ENCODE measurements around the gene KHDC3L.

The KHDC3L gene, protein sequence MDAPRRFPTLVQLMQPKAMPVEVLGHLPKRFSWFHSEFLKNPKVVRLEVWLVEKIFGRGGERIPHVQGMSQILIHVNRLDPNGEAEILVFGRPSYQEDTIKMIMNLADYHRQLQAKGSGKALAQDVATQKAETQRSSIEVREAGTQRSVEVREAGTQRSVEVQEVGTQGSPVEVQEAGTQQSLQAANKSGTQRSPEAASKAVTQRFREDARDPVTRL

DNA sequence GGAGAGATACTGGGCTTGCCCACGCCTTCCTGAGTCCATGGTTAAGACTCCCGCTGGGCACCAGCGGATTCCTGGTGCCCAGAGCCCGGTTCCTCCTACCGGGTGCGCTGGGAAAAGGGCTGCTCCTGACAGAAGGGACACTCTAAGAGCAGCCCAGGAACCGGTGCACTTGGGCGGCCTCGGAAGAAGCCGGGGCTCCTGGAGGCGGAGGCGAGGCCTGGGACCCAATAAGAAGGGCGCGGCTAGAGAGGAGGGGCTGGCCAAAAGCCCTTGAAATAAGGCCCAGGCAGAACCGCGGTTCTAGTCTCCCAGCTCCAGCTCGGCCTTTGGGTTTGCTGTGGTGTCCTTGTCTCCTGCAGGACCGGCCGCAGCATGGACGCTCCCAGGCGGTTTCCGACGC, at the start of gene KHDC3L:
Gene KHDC3L, plus strand, starts transcription at position 301 of the 400 bp plus-strand sequence. Its CDS starts 72 bp downstream, at position 373.
- no peak for DNase-seq

DNA sequence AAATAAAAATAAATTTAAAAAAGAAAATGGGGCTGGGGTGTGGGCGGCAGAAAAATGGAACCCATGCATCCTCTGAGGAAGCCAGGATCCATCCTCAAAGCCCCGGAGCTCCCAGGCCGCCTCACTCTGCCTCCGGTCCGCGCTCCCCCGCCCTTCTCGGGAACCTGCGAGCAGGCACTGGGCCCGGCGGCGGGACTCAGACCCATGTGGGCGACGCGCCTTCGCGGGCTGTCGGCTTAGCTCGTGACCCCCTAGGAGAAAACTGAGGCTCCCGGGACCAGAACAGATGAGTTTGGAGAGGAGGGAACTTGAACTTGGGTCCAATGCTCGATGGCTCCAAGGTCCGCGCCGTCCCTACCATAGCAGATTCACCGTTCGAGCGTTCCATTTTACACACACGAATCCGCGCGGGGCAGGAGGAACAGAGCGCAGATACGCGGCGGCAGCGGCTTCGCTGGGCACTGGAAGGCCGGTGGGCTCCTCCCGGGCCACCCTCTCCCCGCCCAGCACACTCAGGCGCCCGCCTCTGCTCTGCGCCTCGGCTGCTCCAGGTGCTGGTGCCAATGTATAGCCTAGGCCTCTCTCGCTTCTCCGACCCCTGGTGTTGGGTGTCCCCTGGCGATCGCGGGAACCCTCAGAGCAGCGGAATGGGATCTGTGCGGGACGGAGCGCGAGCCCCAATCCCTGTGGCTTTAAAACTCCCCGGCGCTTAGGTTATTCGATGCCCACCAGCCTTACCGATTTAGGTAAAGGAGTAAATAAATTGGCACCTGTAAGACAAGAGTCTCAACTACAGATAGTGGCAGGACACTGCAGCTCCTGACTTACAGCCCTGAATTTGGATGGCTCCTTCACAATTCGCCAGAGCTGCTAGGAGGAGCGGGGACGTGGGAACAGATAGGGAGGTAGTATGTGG, 47.6 kb upstream of the KHDC3L start:
- no peak for DNase-seq

DNA sequence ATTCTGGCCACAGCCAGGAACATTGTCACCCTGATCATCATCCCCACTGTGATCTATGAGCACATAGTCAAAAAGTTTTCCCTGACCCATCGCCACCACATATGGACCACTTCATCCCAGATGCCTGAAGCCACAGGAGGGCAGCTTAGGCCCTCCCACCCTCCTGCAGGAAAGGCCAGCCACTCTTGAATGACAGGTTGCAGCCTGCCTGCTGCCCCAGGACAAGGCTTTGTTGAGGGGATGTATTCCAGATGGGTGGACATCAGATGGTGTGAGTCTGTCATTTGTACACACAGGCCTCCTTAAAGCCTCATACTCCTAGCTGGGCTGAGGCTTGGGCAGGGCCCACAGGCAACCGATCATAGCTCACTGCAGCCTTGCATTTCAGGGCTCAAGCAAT, 39.1 kb upstream of the KHDC3L start:
- DNase-seq = no peak

DNA sequence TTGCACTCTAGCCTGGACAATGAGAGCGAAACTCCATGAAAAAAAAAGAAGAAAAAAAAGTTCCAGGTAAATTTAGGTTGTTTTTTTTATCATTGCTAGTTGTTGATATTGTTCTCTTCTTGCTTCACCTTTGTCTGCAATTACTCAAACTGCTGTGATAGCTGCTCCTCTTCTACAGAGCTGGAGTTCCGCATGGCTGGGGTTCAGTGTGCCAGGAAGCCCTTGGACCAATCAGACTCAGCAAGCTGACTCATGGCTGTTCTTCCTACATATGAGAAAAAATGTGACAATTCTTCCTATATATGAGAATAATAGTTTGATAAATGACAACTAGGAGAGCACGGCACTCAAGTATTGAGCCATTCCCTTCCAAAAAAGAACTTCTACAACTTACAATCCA, 36.8 kb upstream of the KHDC3L start:
- no peak for DNase-seq

DNA sequence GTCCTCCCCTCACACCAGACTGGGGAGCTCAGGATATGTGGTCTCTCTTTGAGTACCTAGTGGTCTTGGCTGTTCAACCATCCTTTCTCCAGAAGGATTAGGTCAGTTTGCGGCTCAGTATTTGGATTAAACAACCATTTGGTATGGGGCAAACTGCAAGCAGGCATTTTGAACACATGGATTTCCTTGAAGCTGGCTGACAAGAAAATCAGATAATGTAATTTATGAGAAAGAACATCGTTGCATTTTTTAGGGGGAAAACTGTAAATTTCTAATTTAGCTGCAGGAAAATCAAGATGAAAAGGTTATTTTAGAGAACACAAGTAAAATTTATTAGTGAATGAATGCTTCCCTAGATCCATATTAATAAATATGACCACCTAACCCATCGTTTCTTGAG, 33.7 kb upstream of the KHDC3L start:
- no peak for DNase-seq

DNA sequence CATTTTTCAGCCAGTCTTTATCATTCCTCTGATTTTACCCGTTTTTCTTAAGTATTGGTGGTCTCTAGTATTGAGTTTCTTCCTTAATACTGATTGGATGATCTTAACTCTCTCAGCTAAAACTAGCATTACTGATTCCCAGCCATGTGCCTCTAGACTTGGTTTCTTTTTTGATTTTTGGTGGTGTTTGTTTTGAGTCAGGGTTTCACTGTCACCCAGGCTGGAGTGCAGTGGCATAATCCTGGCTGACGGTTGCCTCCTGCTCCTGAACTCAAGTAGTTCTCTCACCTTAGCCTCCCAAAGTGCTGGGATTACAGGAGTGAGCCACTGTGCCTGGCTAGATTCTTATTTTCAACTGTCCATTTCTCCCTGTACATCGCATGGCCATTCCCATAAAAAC, 33.3 kb upstream of the KHDC3L start:
- no peak for DNase-seq

DNA sequence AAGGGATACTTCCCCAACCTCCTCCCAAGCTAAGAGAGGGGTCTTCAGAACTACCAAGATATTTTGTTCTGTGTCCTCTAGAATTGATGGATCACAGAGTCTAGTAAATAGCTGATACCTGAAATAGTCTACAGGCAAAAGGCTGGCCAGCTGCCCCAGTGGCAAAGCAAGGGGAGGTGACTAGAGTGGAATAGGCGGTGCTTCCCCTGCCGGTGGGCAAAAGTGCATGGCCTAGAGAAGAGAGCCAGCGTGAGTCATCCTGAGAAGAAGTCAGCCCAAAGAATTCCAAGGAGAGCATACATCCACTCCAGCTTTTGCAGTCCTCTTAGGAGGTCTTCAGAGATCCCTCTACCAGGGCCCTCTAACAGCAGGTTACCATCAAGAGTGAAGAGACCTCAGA, 23.1 kb upstream of the KHDC3L start:
- no peak for DNase-seq

DNA sequence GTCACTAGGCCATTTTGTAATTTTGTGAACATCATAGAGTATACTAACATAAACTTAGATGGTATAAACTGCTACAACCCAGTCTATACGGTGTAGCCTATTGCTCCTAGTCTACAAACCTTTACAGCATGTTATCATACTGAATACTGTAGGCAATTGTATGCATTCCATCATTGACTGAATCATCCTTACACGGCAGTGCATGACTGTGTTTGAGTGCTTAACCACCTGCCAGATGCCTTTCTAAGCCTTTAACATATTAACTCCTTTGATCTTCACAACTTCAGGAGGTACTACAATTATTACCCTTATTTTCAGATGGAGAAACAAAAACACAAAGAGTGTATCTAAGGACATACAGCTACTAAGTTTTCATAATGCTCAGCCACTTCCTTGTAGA, 22.4 kb upstream of the KHDC3L start:
- no peak for DNase-seq

DNA sequence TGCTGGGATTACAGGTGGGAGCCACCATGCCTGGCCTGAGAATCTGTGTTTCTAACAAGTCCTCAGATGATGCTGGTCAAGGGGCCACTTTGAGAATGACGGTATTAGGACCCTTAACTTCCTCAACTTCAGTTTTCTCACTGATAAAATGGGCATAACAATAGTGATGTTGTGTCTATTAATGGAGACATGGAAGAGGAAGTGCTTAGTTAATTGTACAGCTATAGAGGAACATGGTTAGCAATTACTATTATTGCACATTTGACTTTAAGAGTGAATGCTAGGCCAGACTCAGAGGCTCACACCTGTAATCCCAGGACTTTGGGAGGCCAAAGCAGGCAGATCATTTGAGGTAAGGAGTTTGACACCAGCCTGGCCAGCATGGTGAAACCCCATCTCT, 21.1 kb upstream of the KHDC3L start:
- DNase-seq = no peak

DNA sequence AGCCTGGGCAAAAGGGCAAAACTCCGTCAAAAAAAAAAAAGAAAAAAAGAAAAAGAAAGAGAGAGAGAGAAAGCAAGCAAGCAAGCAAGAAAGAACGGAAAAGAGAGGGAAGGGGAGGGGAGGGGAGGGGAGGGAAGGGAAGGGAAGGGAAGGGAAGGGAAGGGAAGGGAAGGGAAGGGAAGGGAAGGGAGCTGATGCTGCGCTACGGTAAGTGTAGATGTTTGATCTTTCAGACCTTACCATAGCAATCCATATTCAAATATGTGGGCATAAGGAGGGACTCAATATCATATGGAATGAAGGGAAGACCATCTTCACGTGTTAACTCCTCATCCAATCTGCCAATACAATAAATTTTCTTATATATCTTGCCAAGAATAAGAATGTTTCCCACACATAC, 20.3 kb upstream of the KHDC3L start:
- DNase-seq = no peak

DNA sequence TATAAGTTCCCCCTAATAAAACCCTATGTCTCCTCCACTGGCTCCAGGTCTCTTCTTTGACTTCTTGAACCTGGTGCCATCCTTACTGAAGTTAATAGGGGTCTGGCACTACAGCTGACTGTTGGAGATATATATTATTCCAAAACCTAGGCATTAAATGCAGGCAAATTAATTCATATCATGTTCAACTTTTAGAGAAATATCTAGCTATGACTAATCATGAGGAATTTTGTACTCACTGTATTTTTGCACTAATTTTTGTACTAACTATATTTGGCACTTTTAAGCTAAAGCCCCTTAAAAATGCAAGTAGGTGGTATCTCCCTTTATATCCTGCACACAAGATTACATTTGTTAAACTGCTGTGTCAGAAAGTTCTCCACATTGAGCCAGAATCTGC, 19.3 kb upstream of the KHDC3L start:
- no peak for DNase-seq

DNA sequence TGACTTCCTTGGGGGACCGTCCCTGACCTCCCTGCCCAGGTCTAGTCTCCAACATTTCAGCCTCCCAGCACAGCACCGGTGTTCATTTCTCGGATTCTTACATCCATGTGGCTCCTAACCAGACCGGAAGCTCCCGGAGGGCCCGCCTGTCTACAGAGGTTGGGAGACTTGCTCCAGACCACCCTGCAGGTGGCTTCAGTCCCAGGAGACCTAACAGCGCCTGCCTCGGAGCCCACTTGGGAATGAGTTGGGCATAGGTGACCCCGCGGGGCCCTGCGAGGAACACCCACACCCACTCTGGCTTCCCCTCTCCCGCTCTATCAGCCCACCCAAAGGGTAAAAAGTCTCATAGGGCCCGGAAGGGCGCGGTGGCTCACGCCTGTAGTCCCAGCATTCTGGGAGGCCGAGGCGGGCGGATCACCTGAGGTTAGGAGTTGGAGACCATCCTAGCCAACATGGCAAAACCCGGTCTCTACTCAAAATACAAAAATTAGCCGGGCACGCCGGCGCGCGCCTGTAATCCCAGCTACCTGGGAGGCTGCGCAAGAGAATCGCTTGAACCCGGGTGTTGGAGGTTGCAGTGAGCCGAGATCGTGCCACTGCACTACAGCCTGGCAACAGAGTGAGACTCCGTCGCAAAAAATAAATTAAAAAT, 13.8 kb upstream of the KHDC3L start:
- DNase-seq = no peak

DNA sequence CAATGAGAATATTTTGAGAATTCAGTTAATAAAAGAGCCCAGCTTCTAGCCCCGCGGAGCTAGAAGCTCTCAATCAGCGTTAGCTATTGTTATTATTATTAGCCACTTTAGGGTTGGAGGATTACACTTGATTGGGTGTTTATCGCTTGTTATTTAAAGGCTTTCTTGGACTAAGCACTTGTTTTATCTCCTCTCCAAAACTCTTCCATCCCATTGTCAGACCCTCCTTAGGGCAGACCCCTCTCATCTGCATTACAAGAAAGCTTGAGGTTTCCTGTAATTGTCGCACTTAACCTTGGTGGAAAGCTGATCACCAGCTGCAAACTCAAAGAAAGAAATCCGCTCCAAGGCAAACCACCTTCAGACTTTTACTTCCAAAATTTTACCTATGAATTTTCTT, 13.1 kb upstream of the KHDC3L start:
- DNase-seq = no peak

DNA sequence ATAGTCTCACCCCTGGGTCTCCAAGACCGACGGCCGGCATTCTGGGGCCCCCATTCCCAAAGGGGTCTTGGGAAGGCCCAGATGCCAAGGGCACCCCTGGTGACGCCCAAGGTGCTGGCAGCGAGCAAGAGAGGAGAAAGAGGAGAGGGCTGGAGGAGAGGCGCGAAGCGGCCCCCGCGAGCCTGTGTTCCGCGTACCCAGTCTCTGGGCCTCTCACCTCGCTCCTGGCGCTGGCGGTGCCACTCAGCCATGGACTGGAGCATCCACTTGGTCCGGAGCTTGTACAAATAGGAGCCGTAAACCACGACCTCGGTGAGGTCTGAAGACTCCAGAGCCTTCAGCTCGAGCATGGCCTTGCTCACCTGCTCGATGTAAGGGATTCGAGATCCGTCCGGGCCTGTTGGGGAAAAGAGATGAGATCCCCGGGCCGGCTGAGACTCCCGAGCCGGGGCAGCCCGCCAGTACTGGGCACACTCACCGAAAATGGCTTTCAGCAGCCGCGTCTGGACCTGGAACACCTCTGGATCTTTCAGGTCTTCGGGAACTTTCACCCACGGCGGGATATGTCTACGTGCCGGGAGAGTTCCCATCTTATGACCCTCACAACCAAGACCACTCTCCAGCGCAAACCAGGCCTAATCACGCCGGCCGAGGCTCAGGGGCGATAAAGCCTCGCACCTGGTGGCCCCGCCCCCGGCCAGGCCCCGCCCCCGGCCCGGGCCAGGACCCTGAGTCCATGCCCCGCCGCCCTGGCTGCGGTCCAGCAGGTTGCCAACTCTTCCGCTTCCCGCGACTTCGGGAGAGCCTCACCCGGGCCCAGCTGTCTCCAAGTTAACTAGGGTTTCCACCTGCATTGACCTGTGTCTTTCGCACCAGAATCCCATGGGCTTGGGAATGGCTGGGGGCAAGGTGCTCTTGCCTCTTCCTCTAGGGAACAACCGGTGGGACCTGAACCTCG, 8.5 kb upstream of the KHDC3L start, which contains the start of gene DPPA5:
Gene DPPA5, minus strand, starts transcription at position 641 of the 958 bp plus-strand sequence. Its CDS starts 51 bp downstream, at position 590.
- DNase-seq = no peak

DNA sequence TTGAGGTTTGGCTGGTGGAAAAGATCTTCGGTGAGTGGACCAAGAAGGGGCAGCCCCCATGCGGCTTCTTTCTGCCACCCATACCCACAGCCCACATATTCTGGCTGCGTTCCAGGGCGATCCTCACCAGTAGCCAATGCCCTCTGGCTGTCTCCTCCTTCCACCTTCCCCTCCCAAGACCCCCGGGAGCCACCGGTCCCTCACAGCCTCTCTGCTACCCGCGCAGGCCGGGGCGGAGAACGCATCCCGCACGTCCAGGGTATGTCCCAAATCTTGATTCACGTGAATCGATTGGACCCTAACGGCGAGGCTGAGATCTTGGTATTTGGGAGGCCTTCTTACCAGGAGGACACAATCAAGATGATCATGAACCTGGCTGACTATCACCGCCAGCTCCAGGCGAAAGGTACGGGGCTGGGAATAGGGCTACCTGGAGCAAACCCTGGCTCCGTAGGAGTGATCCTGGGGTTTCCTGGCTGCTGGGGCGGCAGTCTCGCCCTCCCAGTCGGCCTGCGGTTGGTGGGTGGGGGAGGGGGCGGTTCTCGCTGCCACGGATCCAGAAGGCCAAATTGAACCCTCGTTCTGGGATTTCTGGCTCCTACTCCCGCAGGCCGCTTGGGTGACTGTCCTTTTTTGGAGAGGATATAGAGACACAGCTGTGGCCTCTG, 545 bp downstream of the KHDC3L start:
- DNase-seq = no peak

DNA sequence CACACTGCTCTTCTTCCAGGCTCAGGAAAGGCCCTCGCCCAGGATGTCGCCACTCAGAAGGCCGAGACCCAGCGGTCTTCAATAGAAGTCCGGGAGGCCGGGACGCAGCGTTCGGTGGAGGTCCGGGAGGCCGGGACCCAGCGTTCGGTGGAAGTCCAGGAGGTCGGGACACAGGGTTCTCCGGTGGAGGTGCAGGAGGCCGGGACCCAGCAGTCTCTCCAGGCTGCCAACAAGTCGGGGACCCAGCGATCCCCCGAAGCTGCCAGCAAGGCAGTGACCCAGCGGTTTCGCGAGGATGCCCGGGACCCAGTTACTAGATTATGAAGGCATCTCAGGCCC, 1.0 kb downstream of the KHDC3L start:
- no peak for DNase-seq

DNA sequence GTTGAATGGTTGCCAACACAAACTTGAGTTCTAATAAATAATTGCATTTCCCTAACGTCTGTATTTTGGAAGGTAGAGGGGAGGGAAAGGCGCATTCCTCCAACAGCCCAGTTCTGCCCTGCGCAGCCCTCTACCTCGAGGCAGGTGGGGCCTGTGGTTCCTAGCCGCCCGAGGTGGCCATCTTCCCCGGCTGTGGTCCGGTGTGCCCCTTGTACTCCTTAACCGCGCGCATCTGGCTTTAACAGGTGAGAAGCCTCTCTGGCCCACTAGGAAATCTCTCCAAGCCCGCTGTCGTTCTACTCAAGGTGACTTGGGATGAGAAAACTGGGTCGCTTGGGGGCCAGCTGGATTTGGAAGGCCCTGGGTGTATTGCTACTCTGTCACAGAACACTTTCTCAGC, 1.7 kb downstream of the KHDC3L start:
- DNase-seq = no peak

DNA sequence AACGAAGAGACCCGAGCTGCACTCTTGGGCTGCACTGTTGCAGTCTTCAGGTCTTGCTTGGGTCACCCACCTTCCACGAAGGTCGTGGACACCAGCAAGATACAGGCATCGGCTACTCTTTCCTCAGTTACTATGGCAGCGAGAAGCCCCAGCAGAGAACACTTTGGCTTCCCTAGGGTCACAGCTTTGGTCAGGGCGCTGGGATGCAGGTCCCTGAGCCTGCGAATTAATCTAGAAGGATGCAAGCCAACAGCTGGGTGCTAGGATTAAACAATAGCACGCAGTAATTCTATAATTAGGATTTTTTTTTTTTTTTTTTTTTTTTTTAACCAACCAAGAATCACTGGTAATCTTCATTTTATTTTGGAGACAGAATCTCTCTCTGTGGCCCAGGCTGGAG, 2.1 kb downstream of the KHDC3L start:
- no peak for DNase-seq

DNA sequence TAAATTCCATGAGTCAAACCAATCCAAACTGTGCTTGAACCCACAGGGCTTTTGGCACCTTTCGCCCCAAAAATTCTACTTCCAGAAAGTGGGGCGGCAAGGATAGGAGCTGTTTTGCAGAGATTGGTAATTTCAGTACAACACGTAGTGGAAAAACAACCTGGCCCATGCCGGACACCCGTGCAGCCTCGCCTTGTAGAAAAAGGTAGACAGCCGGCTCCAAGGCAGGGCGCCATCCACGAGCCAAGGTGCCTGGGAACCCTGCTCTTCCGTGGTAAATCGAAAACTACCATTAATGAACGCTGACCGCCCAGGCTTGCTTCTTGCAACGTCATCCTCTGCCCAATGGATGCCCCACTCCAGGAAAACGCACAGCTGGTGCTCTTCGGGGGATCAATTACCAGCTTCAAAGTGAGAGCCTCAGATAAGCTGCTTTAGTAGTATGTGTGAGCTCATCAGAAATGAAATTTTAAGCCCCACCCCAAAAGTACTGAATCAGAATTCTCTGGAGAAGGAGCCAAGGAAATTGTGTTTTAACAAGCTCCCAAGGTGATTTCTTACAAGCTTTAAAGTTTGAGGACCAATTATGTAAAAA, 5.4 kb downstream of the KHDC3L start:
- DNase-seq = no peak

DNA sequence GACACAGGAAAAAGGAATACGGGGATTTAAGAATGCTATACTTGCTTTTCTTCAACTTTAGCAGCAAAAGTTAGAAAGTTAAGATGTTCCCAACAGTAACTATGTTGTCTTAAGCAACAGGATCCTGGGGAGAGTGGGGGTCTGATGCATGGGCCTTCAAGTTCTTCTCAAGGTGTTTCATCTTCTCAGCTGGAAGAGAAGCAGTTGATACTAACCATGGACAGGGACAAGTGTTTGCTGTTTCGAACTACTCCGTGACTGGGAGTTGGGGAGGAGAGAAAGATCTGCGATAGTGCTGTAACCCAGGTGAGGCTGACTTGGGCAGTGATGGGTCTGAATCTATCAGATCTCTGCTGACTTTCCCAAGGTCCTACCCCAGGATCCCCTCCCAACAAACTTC, 6.2 kb downstream of the KHDC3L start:
- no peak for DNase-seq

DNA sequence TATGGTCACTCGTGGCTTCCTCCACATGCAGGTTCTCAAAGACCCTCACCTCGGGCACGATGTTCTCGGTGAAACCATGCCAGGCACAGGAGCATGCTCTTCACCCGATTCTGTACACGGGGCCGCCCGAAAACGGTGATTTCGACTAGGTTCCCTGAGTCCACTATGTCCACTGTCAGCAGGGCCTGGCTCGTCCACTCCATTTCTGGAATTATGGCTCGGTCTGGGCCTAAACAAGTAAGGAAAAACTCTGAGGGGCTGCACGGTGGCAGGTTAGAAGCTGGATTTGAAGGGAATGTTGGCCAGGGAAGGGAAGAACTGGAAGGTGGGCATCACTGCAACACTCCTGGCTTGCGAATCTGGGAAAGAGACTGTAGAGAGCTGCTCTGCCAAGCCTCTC, 6.7 kb downstream of the KHDC3L start:
- DNase-seq = no peak

DNA sequence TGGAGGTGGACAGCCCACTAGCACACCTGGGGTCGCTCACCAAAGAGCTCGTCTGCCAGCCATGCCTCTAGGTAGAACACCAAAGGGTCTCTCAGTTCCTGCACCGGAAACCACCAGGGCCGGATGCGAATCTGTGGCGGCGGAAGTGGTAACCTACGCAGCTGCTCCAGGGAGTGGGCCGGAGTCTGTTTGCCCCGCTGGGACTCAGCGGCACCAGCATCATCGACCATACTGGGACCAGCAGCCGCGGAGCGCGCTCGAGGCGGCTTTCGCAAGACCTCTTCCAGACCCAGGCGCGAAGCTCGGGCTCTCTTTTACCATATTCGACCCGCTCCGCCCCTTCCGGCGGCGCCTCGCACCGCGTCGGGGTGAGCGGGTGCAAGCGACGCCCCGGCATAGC, 7.1 kb downstream of the KHDC3L start, which contains the start of gene OOEP:
Gene OOEP, minus strand, starts transcription at position 335 of the 400 bp plus-strand sequence. Its CDS starts 105 bp downstream, at position 230.
- no peak for DNase-seq
